HG03066 (cell line): ENCODE data around the gene PPP6R3.

Experiments
- ATAC-seq: cut with Tn5 transposase; IDR thresholded peaks from one replicate; pipeline ENCODE4 v1.9.1; 2021; ENCODE audit warnings: low read depth; ENCODE audit not compliant: unreplicated experiment

Gene PPP6R3

GRCh38 chr11:68481579-68482240, 21.2 kb downstream of the PPP6R3 start:
- ATAC-seq, result no peak

GRCh38 chr11:68488623-68489022, 28.1 kb downstream of the PPP6R3 start:
- ATAC-seq, result no peak

DNA sequence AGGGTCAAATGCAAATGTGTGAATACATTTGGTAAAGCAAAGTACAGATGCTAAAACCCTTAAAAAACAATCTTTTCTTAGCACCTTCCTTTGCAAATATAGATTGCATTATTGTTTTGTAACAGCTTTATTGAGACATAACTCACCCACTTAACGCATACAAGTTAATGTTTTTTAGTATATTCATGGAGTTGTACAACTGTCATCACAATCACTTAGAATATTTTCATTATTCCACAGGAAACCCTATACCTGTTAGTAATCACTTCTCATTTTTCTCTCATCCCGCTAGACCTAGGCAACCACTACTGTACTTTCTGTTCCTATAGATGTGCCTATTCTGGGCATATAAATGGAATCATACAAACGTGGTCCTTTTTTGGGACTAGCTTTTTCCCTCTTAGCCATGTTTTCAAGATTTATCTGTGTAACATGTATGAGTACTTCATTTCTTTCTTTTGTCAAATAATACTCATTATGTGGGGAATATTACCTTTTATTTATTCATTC, 34.7 kb downstream of the PPP6R3 start:
- ATAC-seq, result no peak

DNA sequence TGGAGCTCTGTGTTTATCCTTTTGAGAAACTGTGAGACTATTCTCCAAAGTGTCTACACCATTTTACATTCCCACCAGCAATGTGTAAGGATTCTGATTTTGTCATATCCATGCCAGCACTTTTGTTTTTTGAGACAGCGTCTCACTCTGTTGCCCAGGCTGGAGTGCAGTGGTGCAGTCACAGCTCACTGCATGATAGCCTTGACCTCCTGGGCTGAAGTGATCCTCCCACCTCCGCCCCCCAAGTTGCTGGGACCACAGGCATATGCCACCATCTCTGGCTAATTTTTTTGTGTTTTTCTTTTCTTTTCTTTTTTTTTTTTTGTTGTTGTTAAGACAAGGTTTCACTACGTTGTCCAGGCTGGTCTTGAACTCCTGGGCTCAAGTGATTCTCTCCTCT, 35.3 kb downstream of the PPP6R3 start:
- ATAC-seq, result no peak

DNA sequence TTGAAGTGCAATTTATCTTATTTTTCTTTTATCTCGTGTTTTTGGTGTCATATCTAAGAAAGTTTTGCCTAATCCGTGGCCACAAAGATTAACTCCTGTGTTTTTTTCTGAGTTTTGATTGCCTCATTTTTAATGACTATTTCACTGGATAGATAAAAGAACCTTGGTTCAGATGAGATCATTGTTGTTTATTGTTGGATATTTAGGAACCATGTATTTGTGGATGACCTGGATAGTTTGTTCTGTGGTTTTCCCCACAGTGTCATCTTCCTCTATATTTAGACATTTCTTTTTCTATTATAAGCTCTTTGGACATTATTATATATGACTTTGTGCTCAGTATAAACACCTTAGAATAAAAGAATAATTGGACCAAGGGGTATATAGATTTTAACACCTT, 37.2 kb downstream of the PPP6R3 start:
- ATAC-seq, result no peak

DNA sequence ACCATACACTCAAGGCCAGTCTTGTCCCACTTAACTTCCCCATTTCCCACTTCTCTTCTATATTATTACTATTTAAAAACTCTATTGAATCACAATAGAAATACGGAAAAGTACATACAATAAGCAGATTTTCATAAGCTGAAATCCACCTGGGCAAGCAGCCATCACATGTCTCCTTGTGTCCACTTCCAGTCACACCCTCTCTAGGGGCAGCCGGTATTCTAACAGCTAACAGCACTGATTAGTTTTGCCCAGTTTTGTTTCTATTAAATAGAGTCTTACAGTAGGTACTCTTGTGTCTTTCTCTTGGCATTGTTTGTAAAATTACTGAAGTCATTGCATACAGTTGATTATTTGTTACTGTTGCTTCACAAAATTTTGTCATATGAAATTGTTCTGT, 37.8 kb downstream of the PPP6R3 start:
- no peak for ATAC-seq

DNA sequence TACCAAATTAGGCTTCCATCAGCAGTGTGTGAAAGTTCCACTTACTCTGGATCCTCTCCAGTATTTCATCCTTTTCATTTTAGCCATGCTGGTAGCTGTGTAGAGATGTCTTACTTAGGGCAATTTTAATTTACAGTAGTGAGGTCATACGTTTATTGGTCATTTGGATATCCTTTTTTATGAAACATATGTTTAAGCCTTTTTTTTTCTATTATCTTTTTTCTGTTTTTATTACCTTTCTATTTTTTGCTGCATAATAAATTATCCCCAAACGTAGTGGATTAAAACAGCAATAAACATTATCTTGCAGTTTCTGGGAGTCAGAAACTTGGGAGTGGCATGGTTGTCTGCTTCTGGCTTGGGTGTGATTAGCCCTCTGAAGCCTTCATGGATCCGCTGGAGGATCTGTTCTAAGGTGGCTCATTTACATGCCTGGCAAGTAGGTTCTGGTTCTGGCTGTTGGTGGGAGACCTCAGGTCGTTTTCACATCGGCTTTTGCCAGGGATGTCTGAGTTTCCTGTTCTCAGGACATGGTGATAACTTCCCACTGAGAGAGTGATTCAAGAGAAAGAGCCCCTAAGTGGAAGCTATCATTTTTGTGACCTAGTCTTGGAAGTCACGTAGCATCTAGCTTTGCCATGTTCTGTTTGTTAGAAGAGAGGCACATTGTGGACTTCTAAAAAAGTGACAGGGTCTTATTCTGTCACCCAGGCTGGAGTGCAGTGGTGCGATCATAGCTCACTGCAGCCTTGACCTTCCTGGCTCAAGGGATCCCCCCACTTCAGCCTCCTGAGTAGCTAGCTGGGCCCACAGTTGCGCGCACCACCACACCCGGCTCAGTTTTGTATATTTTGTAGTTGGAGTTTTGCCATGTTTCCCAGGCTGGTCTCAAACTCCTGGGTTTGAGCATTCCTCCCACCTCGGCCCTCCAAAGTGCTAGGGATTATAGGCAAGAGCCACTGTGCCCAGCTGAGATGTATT, 38.6 kb downstream of the PPP6R3 start:
- no peak for ATAC-seq

GRCh38 chr11:68500206-68500605, 39.7 kb downstream of the PPP6R3 start:
- ATAC-seq, result no peak

GRCh38 chr11:68501813-68502212, 41.3 kb downstream of the PPP6R3 start:
- no peak for ATAC-seq

- ATAC-seq, result no peak
Observed at GRCh38 chr11:68503251-68503687, 42.7 kb downstream of the PPP6R3 start.

GRCh38 chr11:68503792-68504191, 43.2 kb downstream of the PPP6R3 start:
- no peak for ATAC-seq

GRCh38 chr11:68504432-68505066, 44.0 kb downstream of the PPP6R3 start:
- no peak for ATAC-seq

DNA sequence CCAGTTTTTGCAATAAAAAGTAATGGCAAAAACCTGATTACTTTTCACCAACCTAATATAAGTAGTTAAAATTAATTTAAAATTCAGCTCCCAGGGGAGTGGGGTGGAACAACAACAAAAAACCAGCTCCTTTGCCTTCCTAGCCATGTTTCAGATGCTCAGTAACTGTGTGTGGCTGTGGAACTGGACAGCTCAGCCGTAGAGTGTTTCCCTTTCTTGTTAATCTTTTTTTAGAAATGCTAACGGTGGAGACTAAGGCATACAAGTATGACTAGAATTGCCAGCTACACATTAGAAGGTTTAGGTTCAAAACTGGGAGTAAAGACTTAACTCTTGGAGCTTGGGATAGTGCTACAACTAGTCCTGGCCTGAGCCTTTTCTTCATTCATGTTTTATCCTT, 45.0 kb downstream of the PPP6R3 start:
- no peak for ATAC-seq

- no peak for ATAC-seq
Observed at GRCh38 chr11:68506908-68507307, 46.4 kb downstream of the PPP6R3 start.

- no peak for ATAC-seq
Observed at GRCh38 chr11:68508425-68508824, 47.9 kb downstream of the PPP6R3 start.

DNA sequence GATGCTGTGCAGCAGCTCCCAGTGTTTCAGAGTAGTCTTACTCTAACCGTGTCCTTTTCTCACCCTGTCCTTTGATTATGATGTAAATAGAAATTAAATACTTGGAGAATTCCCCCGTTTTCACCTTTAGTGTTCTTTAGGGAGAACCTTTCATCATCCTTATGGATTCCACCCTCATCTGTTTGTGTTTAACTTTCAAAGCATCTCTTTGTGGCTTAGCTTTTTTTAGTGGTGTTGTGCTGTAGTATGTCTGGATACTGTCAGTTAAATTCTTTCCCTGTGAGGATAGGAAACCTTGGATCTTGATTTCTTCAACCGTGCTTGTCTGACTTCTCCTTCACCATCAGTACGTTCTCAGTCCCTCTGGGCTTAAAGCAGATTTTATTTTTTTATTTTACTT, 48.5 kb downstream of the PPP6R3 start:
- no peak for ATAC-seq

DNA sequence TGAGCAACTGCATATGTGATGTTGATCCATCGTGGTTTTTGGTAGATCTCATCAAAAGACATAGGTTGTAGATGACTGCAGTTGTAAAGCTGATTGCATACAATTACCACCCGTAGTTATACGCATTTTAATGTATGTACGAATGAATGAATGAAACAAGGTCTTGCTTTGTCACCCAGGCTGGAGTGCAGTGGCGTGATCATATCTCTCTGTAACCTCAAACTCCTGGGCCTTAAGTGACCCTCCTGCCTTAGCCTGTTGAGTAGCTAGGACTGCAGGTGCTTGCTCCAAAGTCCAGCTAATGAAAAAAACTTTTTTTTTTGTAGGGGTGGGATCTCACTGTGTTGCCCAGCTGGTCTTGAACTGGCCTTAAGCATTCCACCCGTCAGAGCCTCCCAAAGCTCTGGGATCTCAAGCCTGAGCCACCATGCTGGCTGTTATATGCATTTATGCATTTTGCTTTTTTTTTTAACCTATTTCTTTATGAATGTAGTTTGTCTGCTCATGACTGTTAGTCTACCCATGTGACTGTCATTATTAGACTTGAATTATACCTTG, 53.5 kb downstream of the PPP6R3 start:
- ATAC-seq, result no peak

- no peak for ATAC-seq
Observed at GRCh38 chr11:68517121-68517741, 56.7 kb downstream of the PPP6R3 start.

DNA sequence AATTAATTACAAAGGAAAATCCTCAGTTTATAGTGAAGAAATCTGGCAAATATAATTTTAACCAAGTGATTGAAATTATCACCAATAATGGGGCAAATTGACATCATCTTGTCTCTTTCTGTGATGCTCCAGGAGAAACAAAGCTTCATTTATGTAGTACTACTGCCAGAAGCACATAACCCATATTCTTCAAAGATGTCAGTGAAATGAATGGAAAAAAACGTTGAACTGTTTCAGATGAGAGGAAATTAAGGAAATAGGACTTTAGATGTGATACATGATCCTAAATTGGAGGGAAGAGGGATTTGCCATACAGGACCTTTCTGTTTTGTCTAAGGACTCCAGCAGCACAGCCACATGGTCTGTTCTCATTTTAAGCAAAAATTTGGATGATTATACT, 57.6 kb downstream of the PPP6R3 start:
- no peak for ATAC-seq

- ATAC-seq, result no peak
Observed at GRCh38 chr11:68521969-68522652, 61.6 kb downstream of the PPP6R3 start.
